ENCODE results near the gene ADNP. TPM values are rescaled to one million over a fixed set of nuclear protein-coding genes. Genes with fewer than 3 reads are reported as not detected.

The ADNP gene
- total RNA-seq, 3 donors from 2014 or later (not counting 1 experiment from before 2014, with no cell fraction given): 56.8 to 75.8 (median 66.8) TPM

DNA sequence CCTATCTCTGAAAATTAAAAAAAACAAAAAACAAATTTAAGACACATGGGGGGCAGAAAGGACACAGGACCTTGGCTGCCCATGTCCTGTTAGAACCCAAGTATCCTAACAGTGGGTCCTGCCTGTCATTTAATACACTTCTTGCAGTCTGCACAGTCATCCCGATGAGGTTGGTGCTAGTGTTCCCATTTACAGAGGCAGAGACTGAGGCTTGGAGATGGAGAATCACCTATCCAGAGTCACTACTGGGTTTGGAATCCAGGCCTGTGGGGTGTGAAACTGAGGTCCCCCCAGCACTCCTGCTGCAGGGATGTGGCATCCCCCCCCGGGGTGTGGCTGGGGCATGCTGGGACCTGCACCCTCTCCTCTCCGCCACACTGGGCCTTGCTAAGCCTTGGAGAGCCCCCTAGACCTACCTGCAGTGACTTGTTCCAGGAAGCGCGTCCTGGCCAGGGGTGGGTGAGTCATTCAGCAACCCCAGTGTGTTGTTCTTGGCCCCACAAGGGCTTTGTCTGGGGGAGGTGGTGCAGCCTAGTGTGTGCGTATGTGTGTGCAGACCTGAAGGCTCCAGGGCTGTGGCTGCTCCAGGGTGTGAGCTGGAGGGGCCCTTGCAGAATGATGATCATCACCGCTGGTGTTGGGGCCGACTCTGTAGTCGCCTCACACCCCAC, 86.7 kb downstream of the ADNP start:
- no peaks in the 10 kb centered on the region for H3K27me3 ChIP-seq (ENCODE audit: control insufficient read depth, insufficient read depth, low read length)
- no peaks in the 10 kb centered on the region for H3K9me3 ChIP-seq (ENCODE audit: control insufficient read depth, insufficient read depth, low read length)
- Mint-ChIP-seq H3K36me3 (no peaks in the 10 kb centered on the region), H3K27me3 (ENCODE audit: low read depth in 2 of 2) (no peaks in the 10 kb centered on the region), H3K9me3 (no peaks in the 10 kb centered on the region), H3K4me3 (no peak overlapping the region), H3K4me1 (peaks cover 10 to 16% of the 10 kb centered on the region in 2 donors), H3K27ac (no peak overlapping the region)
- peak in 1 of 2 donors; percentile 29 for DNase-seq
- intact Hi-C loops (cut with micrococcal nuclease): no loop called here
- 79% methylated on average over 9 of the region's 9 CpGs for WGBS (ENCODE audit: insufficient coverage)
- TF ChIP-seq, protein P1, sequence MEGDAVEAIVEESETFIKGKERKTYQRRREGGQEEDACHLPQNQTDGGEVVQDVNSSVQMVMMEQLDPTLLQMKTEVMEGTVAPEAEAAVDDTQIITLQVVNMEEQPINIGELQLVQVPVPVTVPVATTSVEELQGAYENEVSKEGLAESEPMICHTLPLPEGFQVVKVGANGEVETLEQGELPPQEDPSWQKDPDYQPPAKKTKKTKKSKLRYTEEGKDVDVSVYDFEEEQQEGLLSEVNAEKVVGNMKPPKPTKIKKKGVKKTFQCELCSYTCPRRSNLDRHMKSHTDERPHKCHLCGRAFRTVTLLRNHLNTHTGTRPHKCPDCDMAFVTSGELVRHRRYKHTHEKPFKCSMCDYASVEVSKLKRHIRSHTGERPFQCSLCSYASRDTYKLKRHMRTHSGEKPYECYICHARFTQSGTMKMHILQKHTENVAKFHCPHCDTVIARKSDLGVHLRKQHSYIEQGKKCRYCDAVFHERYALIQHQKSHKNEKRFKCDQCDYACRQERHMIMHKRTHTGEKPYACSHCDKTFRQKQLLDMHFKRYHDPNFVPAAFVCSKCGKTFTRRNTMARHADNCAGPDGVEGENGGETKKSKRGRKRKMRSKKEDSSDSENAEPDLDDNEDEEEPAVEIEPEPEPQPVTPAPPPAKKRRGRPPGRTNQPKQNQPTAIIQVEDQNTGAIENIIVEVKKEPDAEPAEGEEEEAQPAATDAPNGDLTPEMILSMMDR (IDR thresholded peaks at IDR 0.05): no peak
- peaks cover 18% of the 10 kb centered on the region for H3K4me1 ChIP-seq (ENCODE audit: control insufficient read depth, insufficient read depth, low read length)
- H3K36me3 ChIP-seq (ENCODE audit: control insufficient read depth, insufficient read depth, low read length): peaks cover 2% of the 10 kb centered on the region
- peak in 1 of 3 donors; percentile 47 for ATAC-seq
- no peak overlapping the region for H3K27ac ChIP-seq (ENCODE audit: low read length)
- H3K4me3 ChIP-seq (ENCODE audit: low read length): no peak overlapping the region

DNA sequence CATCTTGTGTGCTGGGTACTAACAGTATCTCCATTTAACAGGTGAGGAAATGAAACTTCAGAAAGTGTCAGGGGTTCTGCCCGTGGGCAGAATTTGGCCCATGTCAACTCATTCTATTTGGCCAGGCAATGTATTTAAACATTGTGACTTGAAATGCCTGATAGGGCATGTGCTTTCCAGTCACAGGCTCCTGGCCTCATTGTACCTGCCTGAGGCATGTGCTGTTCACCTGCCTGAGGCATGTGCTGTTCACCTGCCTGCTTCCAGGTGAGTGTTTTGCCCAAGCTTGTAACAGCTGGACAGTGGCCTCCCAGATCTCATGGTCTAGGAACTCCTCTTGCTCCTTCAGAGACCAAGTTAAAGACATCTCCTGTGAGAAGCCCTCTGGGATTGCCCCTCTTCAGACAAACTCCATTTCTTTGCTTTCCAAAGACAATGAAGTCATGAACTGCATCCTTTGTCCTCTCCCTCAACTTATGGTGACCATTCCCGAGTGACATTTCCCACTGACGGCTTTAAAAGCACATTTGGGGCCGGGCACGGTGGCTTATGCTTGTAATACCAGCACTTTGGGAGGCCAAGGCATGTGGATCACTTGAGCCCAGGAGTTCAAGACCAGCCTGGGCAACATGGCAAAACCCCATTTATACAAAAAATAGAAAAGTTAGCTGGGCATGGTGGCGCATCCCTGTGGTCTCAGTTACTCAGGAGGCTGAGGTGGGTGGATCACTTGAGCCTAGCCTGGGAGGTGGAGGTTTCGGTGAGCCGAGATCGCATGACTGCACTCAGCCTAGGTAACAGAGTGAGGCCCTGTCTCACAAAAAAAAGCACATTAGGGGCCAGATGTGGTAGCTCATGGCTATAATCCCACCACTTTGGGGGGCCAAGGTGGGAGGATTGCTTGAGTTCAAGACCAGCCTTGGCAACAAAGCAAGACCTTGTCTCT, 87.6 kb downstream of the ADNP start:
- no peak overlapping the region for H3K4me3 ChIP-seq (ENCODE audit: low read length)
- Mint-ChIP-seq H3K4me1 (peaks cover 4 to 7% of the 10 kb centered on the region in 2 donors), H3K27ac (no peak overlapping the region), H3K36me3 (no peaks in the 10 kb centered on the region), H3K4me3 (no peak overlapping the region), H3K9me3 (no peaks in the 10 kb centered on the region), H3K27me3 (ENCODE audit: low read depth in 2 of 2) (no peaks in the 10 kb centered on the region)
- no peaks in the 10 kb centered on the region for H3K9me3 ChIP-seq (ENCODE audit: control insufficient read depth, insufficient read depth, low read length)
- ATAC-seq: no peak
- H3K27ac ChIP-seq (ENCODE audit: low read length): no peak overlapping the region
- H3K36me3 ChIP-seq (ENCODE audit: control insufficient read depth, insufficient read depth, low read length): peaks cover 2% of the 10 kb centered on the region
- no peaks in the 10 kb centered on the region for H3K27me3 ChIP-seq (ENCODE audit: control insufficient read depth, insufficient read depth, low read length)
- peaks cover 10% of the 10 kb centered on the region for H3K4me1 ChIP-seq (ENCODE audit: control insufficient read depth, insufficient read depth, low read length)
- TF ChIP-seq, protein P1 (IDR thresholded peaks at IDR 0.05): no peak
- DNase-seq: no peak
- intact Hi-C loops (cut with micrococcal nuclease): no loop called here
- 83% methylated on average over 9 of the region's 9 CpGs for WGBS (ENCODE audit: insufficient coverage)

DNA sequence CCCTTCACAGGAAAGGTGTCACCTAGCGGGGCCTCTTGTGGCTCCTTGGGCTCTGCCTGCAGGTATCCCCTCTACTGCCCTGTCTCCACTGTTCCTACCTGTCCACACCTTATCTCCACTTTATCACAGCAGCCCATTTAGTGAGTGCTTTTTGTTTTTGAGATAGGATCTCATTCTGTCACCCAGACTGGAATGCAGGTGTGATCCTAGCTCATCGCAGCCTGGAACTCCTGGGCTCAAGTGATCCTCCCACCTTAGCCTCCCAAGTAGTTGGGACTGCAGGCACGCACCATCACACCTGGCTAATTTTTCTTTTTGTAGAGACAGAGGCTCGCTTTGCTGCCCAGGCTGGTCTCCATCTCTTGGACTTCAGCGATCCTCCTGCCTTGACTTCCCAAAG, 88.4 kb downstream of the ADNP start:
- DNase-seq: no peak
- H3K4me3 Mint-ChIP-seq: no peak overlapping the region
- no peaks in the 10 kb centered on the region for H3K27me3 Mint-ChIP-seq (ENCODE audit: low read depth in 2 of 2)
- no peak for ATAC-seq
- H3K9me3 Mint-ChIP-seq: no peaks in the 10 kb centered on the region
- peaks cover 2% of the 10 kb centered on the region for H3K36me3 ChIP-seq (ENCODE audit: control insufficient read depth, insufficient read depth, low read length)
- H3K27me3 ChIP-seq (ENCODE audit: control insufficient read depth, insufficient read depth, low read length): no peaks in the 10 kb centered on the region
- peaks cover 9% of the 10 kb centered on the region for H3K4me1 ChIP-seq (ENCODE audit: control insufficient read depth, insufficient read depth, low read length)
- H3K4me1 Mint-ChIP-seq: no peaks in the 10 kb centered on the region
- TF ChIP-seq, protein P1 (IDR thresholded peaks at IDR 0.05): no peak
- no peaks in the 10 kb centered on the region for H3K9me3 ChIP-seq (ENCODE audit: control insufficient read depth, insufficient read depth, low read length)
- H3K4me3 ChIP-seq (ENCODE audit: low read length): no peak overlapping the region
- no peak overlapping the region for H3K27ac ChIP-seq (ENCODE audit: low read length)
- WGBS (ENCODE audit: insufficient coverage): 94% methylated on average over 5 of the region's 5 CpGs
- intact Hi-C loops (cut with micrococcal nuclease): no loop called here
- H3K27ac Mint-ChIP-seq: no peak overlapping the region
- no peaks in the 10 kb centered on the region for H3K36me3 Mint-ChIP-seq

Other genes with a start within 250 kb of the ADNP start
- gene RIPOR3, start 239.9 kb downstream of the ADNP start, total RNA-seq: under 1 TPM in 1 of 3 donors, not detected in 2; 0.45 TPM
- gene PARD6B, start 199.9 kb downstream of the ADNP start, total RNA-seq: 1 to 10 TPM; 1.5 to 5.0 (median 4.1) TPM
- 10 to 100 TPM in 2 of 3 donors, 1 to 10 TPM in 1; 7.7 to 13.5 (median 10.5) TPM for gene BCAS4, start 136.4 kb downstream of the ADNP start, total RNA-seq
- gene DPM1, start 27.1 kb upstream of the ADNP start, total RNA-seq: 10 to 100 TPM; 21.2 to 26.1 (median 25.6) TPM
- 1 to 10 TPM; 2.2 to 2.5 (median 2.3) TPM for gene MOCS3, start 27.4 kb upstream of the ADNP start, total RNA-seq
- not detected for gene KCNG1, start 91.7 kb upstream of the ADNP start, total RNA-seq

Data from natural killer cell (primary cell).